GM12891 (cell line): ENCODE measurements around the gene ARMCX5.

Source experiments
- DNase-seq: peaks from one replicate; pipeline ENCODE4 v3.0.0; 2011; ENCODE audit warnings: low spot score; ENCODE audit not compliant: insufficient read length
- FAIRE-seq: peaks from 2 replicates; lab custom pipeline; 2011; peaks lifted over from hg19 to GRCh38; lab: Jason Lieb, UNC
- PAX5 ChIP-seq: IDR thresholded peaks from 2 replicates; pipeline ENCODE4 v1.6.1; 2011; ENCODE audit warnings: low read length, moderate library complexity, mild to moderate bottlenecking; ENCODE audit not compliant: insufficient read depth, severe bottlenecking
- POLR2A ChIP-seq: IDR thresholded peaks from 2 replicates; pipeline ENCODE4 v1.6.1; 2011; ENCODE audit warnings: low read depth, low read length, control low read depth
- POLR2AphosphoS5 ChIP-seq: IDR thresholded peaks from 2 replicates; pipeline ENCODE4 v1.6.1; 2011; ENCODE audit warnings: low read depth, low read length, control low read depth
- POU2F2 ChIP-seq: IDR thresholded peaks from 2 replicates; pipeline ENCODE4 v1.6.1; 2011; ENCODE audit warnings: low read depth, mild to moderate bottlenecking, control low read depth, low read length, moderate library complexity
- SPI1 ChIP-seq: IDR thresholded peaks from 2 replicates; pipeline ENCODE4 v1.6.1; 2011; ENCODE audit warnings: low read depth, low read length, control low read depth
- TAF1 ChIP-seq: IDR thresholded peaks from 2 replicates; pipeline ENCODE4 v1.6.1; 2011; ENCODE audit warnings: low read depth, low read length, control low read depth

The ARMCX5 gene

DNA sequence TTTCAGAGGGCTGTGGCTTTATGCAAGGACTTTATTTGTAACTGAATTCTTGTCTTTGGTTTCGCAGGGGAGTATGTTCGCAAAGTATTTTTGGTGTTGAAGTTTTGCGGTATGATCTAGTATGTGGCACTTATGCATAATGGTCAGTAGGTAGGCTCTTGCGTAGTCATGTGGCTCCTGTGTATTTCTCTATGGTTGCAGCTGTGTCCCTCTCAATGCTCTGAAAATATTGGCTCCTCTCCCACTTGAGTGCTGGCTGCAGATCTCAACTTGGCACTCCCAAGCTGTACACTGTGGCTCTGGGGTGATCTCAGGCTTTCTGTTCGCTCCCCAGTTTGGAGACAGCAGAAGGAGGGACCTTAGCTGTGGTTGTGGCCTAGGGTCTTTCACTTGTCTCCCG lies 24.8 kb downstream of the ARMCX5 start:
- FAIRE-seq (no peak), DNase-seq (no peak)
- TF ChIP-seq TAF1 = no peak
- no peak for TF ChIP-seq POLR2AphosphoS5
- TF ChIP-seq SPI1 = no peak
- no peak for TF ChIP-seq PAX5
- TF ChIP-seq POU2F2 = no peak
- TF ChIP-seq POLR2A = no peak

DNA sequence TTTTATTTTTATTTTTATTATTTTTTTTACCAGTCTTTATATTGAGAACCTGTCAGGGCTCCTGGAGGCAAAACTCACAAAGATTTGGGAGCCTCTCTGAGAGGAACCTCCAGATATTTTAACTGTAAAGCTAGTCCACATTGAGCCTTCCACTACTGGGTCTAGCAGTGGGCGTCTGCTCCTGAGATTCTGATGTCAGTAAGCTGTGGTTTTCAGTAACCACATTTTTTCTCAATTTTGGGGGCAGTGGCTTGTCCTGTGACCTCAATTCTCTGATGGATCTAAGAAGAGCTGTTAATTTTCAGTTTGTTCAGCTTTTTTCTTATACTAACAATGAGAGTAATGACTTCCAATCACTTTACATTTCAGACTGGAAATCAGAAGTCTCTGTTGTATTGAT lies 28.3 kb downstream of the ARMCX5 start:
- FAIRE-seq (no peak), DNase-seq (no peak)
- TF ChIP-seq SPI1 (no peak), POLR2A (no peak), TAF1 (no peak), PAX5 (no peak), POLR2AphosphoS5 (no peak), POU2F2 (no peak)

- DNase-seq = no peak
- TF ChIP-seq POU2F2 = no peak
- no peak for TF ChIP-seq SPI1
- no peak for TF ChIP-seq PAX5
- TF ChIP-seq POLR2AphosphoS5 = no peak
- no peak for TF ChIP-seq TAF1
- no peak for TF ChIP-seq POLR2A
- FAIRE-seq = no peak
These were observed 38.2 kb downstream of the ARMCX5 start for GRCh38 chrX:102637561-102637960.

GRCh38 chrX:102650903-102651241 lies 51.6 kb downstream of the ARMCX5 start:
- TF ChIP-seq PAX5 (no peak), POLR2AphosphoS5 (no peak), TAF1 (no peak), SPI1 (no peak), POLR2A (no peak), POU2F2 (no peak)
- DNase-seq = no peak
- FAIRE-seq = no peak

DNA sequence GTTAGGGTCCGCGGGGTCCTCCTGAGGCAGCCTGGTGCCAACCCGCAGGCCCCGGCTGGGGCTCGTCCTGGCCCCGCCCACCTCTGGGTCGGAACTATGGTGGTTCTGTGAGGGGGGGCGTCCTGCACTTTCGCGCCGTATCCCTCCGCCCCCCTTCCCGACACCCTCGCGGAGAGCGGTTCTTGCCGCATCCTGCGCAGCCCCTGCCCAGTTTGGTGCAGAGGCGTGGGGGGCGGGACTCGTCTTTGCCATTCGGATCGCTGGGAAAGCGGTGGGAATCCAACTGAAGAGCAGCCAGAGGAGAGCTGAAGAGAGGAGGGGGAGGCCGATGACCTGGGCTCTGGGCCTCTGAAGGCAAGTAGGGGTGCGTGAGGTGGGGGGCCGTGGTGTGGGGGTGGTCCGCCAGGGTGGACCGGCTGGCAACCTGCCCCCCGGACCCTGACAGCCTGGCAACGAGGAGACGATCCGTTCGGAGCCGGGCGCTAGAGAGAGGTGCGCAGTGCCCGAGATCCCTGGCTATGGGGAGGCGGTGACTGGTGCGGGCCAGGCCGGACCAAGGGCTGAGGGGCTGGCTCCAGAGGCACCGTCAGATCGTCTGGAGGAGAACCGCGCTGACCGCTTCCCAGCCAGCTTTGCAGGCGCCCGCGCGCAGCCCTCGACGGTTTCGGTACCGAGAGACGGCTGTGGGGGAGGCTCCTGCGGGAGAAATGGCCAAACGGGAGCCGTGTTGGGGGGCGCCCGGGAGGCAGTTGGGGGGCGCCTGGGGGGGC lies 52.1 kb downstream of the ARMCX5 start, which contains the start of gene GPRASP1:
Gene GPRASP1 (plus strand): TSS at position 242 of the 770 bp plus-strand sequence. CDS start 2,431 bp downstream, outside the sequence.
- no peak for FAIRE-seq
- TF ChIP-seq PAX5 (no peak), POLR2A (no peak), SPI1 (no peak), TAF1 (no peak), POLR2AphosphoS5 (no peak), POU2F2 (no peak)

DNA sequence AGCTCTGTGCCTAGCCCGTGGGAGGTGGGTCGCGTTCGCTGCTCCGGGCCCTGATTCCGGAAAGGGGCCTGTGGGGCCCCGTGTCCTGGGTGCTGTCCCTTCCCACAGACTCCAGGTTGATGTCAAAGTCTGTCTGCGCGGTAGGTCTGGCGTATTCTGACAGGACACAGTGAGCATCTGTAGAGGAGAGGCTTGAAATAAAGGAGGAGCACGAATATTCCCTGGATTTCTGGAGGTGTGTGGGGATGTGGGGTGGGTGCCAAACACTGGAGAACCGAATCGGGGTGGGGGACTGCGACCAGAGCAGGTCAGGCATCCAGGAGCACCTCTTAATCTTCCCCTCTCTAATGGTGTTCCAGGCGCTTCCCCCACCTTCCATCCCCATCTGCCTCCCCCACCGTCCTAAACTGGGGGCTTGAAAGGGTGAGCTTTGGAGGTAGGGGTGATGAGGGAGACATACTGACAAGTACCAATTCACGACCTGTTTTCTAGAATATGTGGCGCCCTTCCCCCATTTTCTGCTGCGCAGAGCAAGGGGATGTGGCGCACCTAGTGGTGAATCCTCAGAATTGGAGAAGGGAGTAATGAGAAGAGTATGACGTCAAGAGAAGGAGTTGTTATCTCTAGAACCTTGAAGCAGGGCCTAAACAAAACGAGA lies 52.8 kb downstream of the ARMCX5 start:
- FAIRE-seq (peak; percentile 89), DNase-seq (no peak)
- no peak for TF ChIP-seq POLR2A
- no peak for TF ChIP-seq SPI1
- no peak for TF ChIP-seq POLR2AphosphoS5
- TF ChIP-seq POU2F2 = no peak
- TF ChIP-seq PAX5 = no peak
- TF ChIP-seq TAF1 = no peak

More for the DNA sequence above, 52.1 kb downstream of the ARMCX5 start, which contains the start of gene GPRASP1:
- peak; percentile 7 for DNase-seq
